ENCODE data around the gene USH2A.
"Not testable (repeated sequence)": the region's sequence is repeated elsewhere in the genome, so short reads cannot be mapped to it uniquely, and the experiment has no call there.

The USH2A gene

DNA sequence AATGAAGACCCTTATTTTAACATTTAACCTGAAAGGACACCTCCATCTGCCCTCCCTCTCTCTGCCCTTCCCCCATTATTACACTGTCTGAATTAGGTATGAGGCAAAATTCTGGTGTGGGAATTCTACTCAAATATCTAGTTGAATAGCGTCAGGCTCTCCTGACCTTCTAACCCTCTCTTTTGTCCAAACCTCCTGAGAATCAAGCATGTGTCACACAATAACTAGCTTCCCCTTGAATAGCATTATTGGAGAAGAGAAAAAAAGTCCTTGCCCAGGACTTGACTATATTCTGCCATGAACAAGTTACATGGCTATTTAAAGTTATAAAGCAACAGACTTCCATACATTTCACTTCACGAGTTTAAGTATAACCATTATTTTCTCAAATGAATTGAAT, 35.5 kb downstream of the USH2A start:
- no peak for DNase-seq

DNA sequence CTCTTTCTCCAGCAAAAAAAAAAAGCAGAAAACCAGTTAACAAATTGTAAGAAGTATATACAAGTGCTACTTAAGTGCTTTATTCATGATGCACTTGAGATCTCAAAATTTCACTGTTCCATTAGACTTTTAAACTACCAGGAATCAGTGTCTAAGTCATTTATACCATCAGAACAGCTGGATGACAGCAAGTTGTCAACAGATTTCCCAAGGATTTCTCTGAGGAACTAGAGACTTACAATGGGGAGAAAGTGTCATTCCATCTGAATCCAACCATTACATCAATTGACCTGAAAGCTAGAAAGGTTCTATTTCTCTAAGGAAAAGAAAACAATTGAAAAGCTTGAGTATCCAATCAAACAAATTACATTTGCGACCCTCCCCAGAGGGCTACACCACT, 43.8 kb downstream of the USH2A start:
- DNase-seq, result no peak

DNA sequence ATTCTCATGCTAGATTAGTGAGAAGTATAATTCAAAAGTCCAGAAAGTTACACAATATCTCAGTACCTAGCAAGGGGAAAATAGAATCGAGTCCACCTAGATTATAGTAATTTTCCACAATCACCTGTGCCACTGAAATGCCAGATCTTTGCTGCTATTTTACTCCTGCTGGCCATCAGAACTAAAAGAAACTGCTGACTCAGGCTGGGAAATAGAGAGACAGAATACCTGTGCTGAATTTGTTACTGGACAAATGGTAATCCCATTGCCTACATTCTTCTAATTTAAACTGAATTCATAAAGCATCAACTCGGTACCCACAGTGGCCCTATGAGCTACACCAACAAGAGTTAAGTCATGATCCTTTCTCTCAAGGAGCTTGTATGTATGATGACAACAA, 55.0 kb downstream of the USH2A start:
- no peak for DNase-seq

DNA sequence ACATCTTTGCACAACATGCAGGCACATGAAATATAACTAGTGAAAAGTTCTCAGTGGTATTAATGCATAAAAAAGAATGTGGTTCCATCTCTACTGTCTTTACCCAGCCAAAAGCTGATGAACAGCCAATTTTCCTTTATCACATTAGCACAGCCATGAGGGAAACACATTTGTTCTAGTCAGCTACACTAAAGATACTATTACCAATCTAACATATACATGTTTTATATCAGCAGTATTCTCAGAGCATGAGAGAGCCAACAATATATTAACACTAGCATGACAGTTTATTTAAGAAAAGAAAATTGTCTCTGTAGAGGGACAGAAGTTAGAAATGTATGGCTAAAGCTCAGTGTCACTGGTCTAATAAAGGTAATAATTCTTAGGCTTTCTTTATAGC, 56.3 kb downstream of the USH2A start:
- no peak for DNase-seq

DNA sequence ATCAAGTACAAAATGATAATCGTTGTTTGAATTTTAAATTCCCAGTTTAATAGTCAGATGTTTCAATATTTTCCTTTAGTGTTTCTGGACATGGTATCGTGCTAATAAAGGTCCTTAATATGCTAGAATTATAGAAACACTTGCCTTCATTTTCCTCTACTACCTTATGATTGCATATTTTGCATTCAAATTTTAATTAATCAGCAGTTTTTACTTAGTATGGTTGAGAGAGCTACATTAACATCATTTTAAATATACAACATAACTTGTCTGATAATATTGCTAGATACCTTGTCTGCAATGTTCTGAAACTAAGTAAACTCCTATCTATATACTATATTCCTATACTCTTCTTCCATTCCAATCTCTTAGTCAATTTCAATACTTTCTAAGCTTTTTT, 66.3 kb downstream of the USH2A start:
- DNase-seq, result no peak

DNA sequence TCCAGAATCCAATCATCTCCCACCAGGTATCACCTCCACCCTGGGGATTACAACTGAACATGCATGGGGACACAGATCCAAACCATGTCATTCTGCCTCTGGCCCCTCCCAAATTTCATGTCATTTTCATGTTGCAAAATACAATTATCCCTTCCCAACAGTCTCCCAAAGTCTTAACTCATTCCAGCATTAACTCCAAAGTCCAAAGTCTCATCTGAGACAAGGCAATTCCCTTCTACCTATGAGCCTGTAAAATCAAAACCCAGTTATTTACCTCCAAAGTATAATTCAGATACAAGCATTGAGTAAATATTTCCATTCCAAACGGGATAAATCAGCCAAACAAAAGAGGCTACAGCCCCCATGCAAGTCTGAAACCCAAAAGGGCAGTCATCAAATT, 73.1 kb downstream of the USH2A start:
- no peak for DNase-seq

DNA sequence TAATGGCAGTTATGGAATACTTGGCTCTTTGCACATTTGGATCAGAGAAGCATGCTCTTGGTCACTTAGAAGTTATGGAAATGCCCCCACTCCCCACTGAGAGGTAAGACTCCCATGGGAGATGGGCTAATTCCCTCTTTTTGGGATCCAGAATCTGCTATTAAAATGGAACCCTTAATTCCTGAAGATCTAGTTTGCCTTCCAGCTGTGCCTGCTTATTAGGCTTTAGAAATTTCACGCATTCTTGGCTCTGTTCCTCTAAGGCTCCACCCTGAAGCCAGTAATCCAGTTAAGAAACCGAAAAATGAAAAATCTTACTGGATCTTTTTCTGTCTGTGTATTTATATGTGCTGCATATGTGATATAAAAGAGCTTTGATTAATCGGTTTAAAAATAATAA, 76.7 kb downstream of the USH2A start:
- no peak for DNase-seq

DNA sequence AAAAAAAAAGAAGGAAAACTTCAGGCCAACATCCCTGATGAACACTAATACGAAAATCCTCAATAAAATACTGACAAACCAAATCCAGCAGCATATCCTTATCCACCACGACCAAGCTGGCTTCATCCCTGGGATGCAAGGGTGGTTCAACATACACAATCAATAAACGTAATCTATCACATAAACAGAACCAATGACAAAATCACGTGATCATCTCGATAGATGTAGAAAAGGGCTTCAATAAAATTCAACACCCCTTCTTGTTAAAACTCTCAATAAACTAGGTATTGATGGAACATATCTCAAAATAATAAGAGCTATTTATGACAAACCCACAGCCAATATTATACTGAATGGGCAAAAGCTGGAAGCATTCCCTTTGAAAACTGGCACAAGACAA, 82.7 kb downstream of the USH2A start:
- not testable (repeated sequence) for DNase-seq

DNA sequence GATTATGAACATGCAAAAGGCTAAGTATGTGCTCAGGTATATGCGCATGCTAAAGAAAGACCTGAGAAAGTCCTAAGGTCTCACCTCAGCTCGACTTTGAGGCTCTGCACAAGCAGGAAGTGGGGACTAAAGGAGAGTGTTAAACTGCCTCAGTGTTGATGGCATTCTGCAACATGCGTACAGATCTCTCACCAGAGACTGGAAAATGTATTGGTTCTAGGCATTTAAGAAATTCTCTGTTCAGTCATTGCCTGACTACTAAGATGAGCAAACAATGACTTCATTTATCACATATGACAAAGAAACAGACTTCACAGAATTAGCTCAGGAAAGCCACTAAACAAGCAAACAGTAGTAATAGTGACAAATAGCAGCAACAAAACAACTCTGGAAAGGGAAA, 90.8 kb downstream of the USH2A start:
- DNase-seq, result no peak

DNA sequence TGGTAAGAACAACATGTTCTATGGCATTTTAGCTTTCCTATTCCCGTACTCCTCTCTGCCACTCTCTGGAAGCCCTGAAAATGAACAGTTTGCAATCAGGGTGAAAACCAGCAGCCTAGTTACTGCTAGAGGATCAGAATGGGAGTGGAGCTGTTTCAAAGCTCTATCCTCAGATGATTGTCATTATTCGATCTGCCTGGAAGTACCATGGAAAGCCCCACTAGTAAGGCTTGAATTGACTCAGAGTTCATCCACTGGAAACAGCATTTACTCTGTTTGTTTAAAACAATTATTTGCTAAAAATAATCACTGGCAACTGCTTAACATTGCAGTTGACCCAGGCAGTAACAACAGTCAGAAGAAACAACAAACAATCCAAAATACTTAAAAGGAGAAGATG, 91.2 kb downstream of the USH2A start:
- DNase-seq, result no peak

DNA sequence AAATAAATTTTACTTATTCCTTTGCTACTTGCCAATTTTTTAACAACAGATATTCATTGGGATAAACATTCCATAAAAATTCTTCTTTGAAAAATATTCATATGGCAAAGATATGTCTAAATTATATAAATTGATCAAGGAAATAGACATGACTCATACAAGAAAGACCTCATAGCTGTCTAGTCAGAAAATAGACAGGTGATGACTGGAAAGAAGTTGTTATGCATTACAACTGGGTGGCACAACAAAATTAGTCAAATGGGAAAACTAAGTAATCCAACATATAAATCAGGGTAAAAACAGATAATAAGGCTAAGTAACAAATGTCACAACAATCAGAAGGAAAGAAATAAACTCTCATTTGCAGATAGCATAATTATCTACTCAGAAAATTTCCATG, 92.0 kb downstream of the USH2A start:
- DNase-seq, result no peak

DNA sequence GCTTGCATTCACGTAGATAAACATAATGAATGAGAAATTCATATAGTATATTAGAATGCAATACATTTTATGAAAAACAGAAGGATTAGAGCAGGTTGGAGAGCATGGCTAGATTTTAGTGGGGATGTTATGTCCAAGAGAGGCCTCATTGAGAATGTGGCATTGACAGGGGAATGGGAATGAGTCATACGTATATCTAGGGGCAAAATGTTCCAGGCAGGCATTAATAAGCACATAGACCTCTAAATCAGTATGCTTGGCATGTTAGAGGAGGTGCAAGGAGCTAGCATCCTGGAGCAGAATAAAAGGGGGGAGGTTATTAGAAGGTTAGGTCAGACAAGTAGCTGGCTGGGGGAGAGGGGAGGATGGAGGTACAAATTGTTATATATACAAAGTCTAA, 93.0 kb downstream of the USH2A start:
- DNase-seq, result no peak

DNA sequence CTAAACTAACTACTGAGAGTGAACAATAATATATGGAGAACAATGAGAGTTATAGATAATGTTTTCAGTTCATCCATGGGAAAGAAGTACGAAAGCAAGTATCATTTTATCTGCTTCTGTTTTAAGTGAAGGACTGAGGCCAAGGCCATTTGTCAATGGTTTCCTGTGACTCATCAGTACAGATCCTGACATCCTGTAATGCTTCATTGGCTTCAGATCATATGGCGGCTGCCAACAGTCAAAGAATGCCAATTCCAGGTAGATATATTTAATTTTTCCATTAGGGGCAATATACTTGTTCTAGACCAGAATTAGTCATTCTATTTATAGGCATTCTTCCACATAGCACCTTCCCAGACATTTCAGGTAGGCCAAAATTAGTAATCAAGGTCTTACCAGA, 97.3 kb downstream of the USH2A start:
- no peak for DNase-seq

DNA sequence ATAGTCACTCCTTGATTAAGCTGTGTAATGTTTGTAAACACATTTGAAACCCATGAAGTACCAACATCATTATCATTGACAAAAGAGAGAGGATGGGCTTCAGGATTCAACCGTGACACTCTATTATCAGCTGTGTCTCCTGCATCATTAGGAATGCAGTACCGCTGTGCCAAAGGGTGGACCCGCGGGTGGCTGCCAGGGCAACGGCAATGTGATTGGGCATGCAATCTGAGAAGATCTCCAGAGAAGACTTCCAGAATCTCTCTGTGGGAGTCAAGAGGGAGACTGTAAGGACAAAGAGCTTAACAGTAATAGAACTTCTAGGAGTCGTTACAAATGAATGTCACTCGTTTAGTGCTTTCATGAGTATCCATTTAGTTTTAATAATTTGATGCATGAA, 97.9 kb downstream of the USH2A start:
- no peak for DNase-seq

DNA sequence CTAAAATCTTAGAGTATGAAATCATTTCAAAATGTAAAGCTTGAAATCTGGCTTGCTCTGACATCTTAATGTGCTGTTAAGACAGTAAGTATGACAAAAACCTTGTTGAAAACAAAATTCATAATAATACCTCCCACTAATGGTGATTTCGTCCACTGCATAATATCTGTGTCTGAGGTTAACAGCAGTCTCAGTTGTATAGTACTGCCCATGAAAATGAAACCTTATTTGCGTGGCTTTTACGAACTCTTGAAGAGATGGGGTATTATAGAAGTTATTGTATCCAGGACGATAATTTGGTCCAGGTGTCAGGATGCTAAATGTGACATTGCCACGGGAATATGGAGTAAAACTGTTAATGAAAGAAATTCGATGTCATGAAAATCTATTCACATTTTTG, 99.9 kb downstream of the USH2A start:
- DNase-seq, result no peak

DNA sequence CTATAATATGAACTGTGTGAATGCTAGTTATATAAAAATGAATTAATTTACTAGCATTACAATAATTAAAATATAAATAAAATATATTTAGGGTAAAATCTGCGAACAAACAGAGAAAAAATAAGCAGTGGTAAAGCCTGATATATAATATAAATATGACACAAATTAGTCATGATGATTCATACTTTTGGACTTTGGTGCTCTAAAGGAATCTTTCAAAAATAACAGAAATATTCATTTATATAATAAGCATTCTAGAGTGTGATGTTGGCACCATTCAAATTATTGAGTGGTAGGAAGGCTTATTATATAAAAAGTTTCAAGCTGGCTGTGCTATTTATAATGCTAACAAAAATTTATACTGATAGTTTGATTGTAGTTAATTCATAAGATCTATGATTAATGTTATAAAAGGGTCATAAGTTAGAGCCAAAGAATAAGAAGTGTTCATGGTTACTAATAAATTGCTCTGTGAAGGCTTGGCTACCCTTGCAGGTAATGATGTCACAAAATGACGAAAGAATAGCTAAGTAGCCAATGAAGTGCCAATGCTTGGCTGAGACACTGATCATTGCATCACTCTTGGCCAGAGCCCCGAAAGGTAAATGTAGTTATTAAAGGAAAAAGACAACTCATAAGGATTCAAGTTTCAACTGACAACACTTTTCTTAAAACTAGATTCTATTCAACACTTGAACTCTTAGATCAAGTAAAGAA, 108.7 kb downstream of the USH2A start:
- no peak for DNase-seq

DNA sequence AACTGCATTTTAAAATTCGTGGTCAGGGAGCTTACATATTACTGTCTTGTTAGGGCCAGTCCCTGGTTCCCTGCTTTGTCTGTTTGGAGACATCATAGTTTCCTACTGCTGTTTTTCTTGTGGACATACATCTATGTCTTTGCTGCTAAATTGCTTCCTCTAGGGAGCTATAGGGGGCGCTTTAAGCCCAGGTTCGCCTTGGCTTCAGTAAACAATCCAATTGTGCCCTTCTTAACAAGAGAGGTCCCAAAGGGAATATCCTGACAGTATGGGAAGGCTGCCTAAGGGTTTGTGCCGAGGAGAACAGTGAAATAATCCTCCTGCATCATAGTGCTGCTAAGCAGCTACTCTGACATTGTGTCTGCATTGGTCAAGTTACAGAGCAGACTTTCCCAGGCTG, 112.5 kb downstream of the USH2A start:
- no peak for DNase-seq

DNA sequence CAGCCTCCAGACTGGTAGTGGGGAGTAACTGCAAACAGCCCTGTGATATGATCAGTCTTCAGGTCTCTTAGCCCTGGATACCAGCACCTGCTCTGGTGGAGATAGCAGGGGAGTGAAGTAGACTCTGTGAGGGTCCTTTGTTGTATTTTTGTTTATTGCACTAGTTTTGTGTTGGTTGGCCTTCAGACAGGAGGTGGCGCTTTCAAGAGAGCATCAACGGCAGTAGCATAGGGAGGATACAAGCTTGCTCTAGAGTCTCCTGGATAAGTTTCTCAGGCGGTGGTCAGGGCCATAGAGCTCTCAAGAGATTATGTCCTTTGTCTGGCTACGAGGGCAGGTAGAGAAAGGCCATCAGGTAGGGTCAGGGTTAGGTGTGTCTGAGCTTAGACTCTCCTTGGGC, 116.4 kb downstream of the USH2A start:
- no peak for DNase-seq

DNA sequence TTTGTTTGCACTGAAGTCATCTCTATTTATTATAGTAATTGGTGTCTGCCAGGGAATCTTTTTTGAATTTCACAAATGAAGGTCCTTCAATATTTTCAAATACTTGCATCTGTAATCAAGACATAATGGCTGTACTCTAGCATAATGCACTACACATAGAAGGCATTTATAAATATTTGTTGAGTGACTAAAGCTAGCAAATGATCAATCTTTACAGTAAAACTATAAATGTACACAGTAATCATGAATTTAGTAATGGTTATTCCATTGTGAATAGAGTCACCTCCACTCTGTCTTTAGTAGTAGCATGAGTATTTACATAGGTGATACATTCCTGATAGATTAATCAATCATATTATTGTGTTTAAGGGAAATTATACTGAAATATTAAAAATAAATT, 119.6 kb downstream of the USH2A start:
- no peak for DNase-seq

DNA sequence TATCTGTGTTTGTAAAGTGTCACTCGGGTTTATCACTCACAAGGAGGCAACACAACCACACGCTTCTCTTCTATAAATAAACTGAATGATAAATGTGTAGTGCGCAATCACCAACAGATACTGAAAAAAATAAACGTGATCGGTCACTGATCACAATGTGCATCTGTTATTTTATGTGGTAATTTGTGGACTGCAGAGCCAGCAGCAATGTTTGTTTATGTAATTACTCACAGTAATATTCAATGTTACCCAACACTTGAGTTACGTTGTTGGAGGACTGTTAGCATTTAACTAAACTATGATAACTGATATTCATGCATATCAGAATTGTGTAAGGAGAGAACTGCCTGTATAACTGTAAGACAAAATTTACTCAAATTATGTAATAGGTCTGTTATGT, 129.6 kb downstream of the USH2A start:
- no peak for DNase-seq

DNA sequence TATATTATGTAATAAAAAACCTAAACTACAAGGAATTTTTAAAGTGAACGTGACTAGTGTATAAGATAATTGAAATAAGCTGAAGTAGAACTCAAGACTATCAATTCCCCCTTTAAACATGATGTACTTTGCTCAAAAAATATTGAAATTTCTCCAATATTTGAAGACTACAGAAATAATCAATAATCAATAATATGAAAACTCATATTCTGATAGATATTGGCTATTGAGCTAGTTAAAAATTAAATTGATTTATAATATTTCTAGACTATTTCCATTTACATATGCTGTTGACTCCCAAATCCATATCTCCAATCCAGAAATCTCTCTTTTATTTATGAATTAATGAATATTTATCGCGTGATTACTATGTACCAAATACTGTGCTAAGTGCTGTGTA, 133.2 kb downstream of the USH2A start:
- DNase-seq, result no peak

DNA sequence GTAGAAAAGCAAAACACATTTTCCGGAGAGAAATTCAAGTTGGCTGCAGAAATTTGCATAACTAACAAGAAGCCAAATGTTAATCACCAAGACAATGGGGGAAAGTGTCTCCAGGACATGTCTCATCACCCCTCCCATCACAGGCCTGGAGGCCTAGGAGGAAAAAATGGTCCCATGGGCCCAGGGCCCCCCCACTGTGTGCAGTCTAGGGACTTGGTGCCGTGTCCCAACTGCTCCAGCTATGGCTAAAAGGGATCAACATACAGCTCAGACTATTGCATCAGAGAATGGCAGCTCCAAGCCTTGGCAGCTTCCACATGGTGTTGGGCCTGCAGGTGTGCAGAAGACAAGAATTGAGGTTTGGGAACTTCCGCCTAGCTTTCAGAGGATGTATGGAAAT, 138.2 kb downstream of the USH2A start:
- DNase-seq, result no peak

DNA sequence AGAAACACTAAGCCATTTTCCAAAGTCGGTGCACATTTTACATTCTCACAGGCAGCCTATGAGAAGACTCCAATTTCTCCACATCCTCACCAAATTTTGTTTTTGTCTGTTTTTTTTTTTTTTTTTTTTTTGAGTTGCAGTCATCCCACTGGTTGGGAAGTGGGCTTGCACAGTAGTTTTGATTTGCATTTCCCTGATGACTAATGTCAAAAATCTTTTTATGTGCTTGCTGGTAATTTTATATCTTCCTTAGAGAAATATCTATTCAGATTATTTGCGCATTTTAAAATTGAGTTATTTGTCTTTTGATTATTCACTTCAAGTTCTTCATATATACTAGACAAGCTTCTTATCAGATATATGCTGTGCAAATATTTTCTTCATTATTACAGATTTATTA, 141.5 kb downstream of the USH2A start:
- DNase-seq, result no peak

DNA sequence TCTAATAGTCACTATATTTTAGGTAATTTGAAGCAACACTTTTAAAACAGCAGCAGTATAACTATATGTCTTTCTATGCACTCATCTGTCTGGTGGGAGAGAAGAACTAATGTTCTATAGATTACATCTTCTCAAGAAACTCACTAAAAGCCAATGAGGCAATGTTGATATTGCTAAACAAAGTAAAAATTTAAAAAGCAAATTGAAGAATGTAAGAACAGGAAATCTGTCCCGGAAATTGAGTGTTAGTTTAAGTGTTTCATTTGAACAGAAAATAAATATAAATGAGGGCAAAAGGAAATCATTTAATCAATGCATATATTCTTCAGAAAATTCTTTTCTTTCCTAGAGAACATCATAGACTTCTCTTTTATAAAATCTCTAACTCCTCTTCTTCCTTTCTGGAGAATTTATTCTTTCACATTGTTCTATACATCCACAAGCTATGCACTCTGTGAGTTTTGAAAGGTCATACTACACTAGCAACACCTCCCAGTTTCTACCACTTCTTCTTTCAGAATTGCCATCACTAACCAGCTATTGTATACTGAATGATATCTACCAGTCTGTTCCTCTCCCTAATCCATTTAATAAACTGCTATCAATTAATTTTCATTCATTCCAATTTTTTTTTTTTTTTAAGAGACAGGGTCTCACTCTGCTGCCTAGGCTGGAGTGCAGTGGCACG, 153.0 kb downstream of the USH2A start:
- DNase-seq, result no peak

DNA sequence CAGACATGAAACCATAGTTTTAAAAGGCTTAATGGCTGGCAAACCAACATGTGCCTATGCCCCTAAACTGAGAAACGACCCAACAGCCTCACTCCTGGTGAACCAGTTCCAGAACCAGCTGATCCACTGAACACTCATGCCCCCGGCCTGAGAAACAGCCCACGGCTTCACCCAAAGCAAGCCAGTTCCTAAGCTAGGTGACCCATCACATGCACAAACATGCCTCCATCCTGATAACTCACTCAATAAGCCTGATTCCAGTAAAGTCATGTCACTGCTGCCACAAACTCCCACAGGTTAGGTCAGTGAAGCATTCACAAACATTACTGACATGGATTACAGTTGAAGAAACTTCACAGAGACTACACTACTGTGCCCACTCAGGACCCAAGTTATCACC, 161.6 kb downstream of the USH2A start:
- DNase-seq, result no peak

All from activated naive CD4-positive, alpha-beta T cell (primary cell).